A172 (cell line): ENCODE results near the gene TLE5. TPM values are rescaled to one million over a fixed set of nuclear protein-coding genes. Genes with fewer than 3 reads are reported as not detected.

ENCODE experiments used
- DNase-seq: peaks from one replicate; pipeline ENCODE4 v3.0.0-alpha.2; 2015; ENCODE audit warnings: low spot score
- total RNA-seq: library from RNA; depleted of rRNA; stranded (reverse); fragments of >200 nt; shearing (Covaris generic); gene quantifications from 2 replicates; pipeline ENCODE4 v1.2.3, GENCODE V29; 2014; rRNA removed

Gene TLE5
- 521 and 529 TPM in 2 replicates for total RNA-seq

DNA sequence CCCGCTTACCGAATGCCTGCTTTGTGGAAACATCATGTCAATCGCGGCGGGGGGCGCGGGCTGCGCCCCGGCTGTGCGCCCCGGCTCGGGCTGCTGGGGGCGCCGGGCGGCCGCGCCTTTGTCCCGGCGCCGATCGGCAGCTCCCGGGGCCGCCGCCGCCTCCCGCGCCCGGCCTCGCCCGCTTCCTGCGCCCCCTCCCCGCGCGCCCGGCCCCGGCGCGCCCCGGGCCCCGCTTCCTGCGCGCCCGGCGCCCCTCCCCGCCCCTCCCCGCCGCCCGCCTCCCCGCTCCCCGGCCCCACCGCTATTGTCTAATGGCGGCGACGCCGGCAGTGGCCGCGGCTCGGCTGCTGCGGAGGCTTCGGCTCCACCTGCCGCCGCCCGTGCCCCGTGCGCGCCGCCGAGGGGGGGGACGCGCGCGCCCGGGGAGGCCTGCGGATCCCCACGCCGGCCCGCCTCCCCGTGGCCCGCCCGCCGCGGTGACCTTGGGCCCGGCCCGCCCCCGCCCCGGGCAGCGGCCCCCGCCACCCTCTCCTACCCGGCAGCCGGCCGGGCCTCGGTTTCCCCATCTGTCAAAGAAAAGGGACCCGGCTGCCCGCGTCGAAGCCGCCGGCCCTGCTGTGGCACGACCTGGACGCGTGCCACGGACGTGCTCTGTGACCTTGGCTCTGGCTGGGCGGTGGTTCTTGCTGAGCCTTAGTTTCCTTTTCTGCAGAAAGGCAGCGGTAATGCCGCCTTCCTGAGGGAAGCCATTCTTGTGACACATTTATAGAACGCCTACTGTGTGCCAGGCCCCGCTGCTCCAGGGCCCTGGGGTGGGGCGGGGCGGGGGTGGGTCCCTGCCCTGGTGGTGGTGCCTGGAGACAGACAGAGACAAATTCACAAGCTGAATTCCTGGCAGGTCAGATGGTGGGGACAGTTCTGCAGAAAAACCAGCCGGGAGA lies at the start of gene TLE5:
Gene TLE5, minus strand, starts transcription at position 331 of the 941 bp plus-strand sequence. Its CDS starts 295 bp downstream, at position 36.
- peak; percentile 35 for DNase-seq

DNA sequence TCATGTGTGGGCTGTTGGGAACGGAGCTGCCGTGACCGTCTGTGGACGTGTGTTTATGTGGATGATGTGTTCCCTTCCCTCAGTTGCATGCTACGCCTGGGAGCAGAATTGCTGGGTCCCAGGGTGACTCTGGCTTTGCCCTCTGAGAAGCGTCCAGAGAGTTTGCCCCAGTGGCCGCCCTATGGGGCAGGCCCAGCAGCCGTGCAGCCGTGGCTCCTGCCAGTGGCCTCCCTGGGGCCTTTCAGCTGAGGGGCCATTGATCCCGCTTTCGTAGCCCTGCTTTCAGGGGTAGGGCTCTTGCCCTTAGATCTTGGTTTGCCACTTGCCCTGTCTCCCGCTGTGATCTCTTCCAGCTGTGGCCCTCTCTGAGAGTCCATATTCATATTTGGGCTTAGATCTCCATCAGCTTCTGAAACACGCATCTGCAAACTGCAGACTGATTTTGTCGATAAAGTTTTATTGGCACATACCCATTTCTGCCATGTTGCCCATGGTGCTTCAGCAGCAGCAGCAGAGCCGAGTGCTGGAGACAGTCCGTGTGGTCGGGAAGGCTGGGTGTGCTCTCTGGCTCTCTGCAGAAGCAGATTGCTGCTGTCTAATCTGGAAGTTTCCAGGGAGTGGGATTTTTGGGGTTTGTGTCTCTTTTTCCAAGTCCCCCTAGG lies 49.4 kb upstream of the TLE5 start:
- no peak for DNase-seq

- no peak for DNase-seq
Observed at GRCh38 chr19:3110126-3110825, 48.0 kb upstream of the TLE5 start.

GRCh38 chr19:3109491-3109890 lies 47.2 kb upstream of the TLE5 start:
- no peak for DNase-seq

DNA sequence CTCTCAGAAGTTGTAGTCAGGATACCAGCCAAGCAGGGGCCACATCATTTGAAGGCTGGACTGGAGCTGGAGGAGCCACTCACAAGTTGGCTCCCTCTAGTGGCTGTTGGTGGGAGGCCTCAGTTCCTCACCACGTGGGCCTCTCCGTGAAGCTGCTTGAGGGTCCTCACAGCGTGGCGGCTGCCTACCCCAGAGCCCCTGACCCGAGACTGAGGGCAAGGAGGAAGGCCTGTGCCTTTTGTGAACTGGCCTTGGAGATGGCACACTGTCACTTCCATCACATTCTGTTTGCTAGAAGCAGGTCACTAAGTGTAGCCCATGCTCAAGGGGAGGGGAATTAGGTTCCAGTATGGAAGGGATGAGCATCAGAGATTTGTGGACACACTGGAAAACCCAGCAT lies 46.5 kb upstream of the TLE5 start:
- DNase-seq, result peak; percentile 62

DNA sequence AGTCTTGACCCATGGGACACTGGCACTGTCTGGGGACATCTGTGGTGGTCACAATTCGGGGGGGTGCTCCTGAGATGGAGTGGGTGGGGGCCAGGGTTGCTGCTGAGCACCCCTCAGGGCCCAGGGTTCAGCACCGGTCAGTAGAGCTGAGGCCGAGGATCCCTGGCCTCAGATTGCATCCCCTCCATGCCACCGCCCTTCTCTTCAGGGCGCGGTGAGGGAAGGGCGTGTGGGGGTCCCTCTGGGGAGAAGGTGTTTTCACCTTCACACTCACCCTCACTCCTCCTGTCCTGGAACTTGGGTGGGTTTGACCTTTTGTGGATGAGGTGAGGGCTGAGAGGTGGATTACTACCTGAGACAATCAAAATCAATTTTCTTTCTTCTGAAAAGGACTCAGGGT lies 45.4 kb upstream of the TLE5 start:
- DNase-seq, result no peak

- no peak for DNase-seq
Observed at GRCh38 chr19:3106509-3107141, 44.3 kb upstream of the TLE5 start.

DNA sequence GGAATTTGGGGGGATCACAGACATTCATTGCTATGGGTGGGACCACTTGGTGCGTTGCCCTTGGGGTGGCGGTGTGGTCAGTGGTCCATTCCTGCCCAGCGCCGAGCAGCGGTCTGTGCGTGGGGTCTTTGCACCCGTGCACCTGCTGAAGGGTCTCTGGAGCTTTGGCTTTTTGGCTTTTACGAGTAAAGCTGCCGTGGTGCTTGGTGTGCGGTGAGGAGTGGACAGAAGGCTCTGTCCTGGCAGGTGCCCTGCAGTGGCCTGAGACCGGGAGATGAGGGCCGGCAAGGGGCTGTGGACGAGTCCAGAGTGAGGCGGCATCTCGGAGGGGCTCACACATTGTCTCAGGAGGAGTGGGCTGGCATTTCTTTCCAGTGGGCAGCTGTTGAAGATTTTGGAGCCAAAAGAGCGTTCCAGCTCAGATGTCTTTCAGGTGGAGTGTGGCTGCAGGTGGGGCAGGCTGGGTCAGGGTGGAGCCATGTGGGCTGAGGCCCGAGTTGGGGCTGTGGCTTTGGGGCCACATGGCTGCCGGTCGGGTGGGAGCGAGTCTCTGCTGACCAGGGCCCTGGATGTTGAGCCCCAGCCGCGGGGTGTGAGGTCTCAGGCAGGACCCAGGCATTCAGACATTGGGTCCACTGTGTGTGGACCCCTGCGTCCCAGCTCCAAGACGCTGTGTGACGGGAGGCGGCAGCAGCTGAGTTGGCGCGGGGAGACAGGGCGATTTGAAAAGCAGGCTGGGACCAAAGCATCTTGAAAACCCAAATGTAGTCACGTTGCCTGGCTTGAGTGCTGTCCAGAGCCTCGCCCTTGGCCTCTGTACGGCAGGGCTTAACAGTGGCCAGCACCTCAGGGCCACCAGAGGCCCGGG lies 43.6 kb upstream of the TLE5 start:
- no peak for DNase-seq

DNA sequence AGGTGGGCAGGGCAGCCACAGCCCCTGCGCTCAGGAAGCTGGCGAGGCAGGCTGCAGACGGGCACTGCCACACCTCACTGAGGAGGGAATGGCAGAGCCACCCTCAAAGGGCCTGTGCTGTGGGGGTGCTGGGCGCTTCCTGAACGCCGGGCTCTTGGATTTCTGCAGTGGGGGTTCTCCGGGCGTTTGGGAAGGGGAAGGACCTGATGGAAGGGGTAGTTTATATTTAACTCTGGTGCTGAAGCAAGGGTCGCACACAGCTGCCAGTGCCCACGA lies 42.4 kb upstream of the TLE5 start:
- DNase-seq, result no peak

DNA sequence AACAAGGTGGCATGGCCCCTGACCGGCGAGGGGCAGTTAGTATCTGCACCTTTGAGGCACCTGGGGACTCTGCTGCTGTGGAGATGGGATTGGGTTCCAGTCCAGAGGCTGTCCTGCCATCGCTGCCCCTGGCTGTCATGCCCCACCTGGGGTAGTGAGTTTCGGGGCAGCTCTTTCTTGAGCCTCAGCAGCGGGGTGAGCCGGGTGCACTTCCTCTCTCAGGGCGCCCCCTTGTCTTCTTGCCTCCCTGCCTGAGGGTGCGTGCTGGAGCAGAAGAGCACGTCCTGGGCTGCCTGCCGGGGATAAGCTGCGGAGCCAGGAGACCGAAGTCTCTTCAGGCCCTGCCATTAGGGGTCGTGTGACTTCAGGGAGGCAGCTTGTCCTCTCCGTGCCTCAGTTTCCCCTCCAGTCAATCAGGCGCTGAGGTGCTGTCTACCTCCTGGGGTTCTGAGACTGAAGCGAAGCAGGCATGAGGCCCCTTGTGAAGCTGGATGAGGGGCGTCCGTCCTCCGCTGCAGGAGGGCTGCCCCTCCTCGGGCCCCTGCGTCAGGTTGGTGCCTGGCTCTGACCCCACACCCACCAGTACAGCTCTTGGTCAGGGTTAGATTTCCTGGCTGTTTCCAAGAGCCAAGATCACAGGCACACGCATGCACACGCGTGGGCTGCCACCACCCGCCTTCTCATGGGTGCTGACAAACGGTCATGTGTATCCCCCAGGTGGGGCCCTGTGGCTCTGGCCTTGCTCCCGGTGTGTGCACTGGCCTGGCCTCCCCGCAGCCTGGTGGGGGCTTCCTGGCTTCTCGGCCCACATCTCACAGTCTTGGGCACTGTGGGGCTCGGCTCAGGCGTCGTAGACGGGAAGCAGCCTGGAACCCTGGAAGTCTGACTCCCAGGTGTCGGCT lies 40.2 kb upstream of the TLE5 start:
- no peak for DNase-seq

DNA sequence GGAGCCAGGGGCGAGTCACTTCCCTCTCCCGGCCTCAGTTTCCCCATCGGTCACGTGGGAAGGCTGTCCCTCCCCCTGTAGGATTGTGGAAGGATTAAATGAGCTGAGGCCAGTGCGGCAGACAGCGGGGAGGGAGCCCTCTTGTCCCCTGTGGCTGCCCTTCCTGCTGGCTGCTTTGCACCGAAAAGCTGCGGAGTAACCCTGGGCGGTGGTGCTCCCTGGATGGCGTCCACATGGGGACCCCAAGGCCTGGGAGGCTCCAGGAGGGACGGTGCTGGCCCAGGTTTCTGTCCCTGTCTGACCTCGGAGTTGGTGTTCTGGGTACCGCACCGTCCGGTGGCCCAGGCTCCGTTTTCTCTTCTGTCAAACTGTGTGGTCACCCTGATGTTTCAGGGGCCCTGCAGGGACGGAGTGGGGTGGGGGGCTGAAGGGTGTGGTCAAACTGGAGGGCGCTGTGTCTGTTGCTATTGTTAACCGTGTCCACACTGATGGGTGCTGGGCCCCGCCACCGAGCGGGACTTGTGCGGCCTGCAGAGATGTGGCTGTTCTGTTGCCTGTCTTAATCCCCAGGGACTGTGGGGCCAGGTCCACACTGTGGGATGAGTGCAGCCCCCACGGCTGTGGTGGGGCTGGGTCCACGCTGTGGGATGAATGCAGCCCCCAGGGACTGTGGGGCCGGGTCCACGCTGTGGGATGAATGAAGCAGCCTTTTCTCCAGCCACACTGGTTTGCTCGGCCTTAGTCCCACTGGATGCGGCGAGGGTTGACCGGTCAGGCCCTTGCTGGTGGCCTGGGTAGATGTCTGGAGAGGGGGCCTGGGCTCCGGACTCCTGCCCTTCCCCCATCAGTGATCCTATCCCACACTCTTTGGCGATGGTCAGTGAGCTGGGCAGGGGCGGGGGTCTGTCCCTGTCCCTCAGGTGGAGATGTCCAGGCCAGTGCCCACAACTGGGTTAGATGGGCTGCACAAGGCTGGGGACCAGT lies 38.7 kb upstream of the TLE5 start:
- no peak for DNase-seq

- DNase-seq, result no peak
Observed at GRCh38 chr19:3100331-3100730, 38.0 kb upstream of the TLE5 start.

DNA sequence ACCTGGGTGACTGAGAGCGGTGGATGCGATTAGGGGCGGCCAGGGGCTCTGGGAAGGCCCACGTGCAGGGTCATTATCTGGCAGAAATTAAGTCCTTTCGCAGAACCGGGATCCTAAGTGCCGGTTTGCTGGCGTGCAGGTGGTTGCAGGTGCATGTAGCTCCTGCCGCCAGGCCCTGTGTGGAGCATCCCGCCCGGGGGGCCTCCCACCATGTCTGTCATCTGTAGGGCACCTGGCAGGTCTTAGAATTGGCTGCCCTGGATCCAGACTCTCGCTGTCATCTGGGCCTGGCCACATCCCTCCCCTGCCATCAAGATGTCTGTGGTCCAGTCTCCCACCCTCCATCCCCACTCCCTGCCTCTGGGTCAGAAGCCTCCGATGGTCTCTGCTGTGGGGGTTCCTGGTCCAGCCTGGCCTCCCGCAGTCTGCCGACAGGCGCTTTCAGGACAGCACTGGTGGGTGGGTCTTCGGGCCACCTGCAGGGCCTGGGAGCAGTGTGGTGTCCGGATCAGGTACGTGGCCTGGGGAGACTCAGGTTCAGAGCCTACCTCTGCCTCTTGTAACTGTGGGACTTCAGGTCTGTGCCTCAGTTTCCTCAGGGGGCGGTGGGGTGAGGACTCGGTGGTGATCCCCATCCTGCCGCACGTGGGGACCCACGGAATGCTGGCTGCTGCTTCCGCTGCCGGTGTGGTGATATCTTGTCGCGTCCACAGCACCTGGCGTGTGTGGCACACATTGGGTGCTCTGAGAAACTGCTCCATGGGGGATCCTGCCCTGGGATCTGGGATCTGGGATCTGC lies 37.3 kb upstream of the TLE5 start:
- no peak for DNase-seq

DNA sequence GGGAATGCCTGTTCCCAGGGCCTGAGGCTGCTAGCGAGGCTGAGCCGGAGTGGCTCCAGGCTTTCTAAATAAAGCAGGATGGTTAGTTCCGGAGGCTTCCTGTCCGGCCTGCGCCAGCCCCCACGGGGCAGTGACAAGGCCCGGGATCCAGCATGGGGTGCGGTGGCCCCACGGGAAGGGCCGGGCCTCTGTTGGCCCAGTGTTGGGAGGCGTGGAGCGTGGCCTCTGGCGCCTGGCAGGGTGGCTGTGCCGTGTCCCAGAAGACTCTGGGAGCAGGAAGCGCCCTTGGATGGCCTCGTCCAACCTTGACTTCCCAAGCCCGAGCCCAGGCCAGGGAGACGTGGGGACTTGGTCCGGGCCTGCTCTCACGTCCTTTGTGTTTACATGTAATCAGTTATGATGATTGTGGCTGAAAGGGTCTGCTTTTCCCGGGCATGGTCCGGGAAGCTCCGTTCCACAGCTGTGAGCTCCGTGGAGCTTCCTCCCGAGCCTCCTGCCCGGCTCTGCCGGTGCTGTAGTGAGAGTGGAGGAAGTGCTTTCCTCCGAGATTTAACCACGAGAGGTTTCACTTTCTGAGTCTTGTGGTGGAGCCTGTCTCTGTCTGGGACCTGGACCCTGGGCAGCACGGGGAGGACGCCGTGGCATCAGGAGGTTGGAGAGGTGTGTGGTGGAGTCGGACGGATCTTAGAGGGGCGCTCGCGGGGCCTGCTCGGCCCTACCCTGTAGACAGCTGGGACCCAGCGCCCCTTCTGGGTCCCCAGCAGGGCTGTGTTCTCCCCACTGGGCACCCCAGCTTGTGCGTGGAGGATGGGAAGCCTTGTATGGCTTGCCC lies 36.4 kb upstream of the TLE5 start:
- DNase-seq, result no peak

DNA sequence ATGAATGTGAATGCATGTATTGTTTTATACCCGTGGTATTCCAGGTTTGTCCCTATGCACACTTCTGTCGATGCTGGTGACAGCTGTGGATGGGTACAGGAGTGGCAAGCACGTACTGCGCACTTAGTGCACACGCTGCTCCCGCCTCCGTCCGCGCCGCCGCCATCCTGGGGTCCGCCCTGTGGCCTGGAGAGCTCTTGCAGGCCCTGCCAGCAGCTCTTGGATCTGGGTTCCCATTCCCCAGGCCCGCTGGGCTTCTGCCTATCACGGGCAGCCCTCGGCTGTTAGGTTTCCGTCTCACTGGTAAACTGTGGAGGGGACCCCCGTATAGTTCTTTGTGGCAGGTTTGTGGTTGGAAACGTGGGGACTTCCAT lies 35.8 kb upstream of the TLE5 start:
- no peak for DNase-seq

GRCh38 chr19:3097442-3097871 lies 35.2 kb upstream of the TLE5 start:
- no peak for DNase-seq

- DNase-seq, result no peak
Observed at GRCh38 chr19:3096902-3097326, 34.6 kb upstream of the TLE5 start.
